CD4-positive, alpha-beta T cell treated with Interleukin-21 for 1 hour (primary cell): ENCODE data around the gene CCNT1.
"Not testable (repeated sequence)": the region's sequence is repeated elsewhere in the genome, so short reads cannot be mapped to it uniquely, and the experiment has no call there.

Experiments
- DNase-seq: peaks from one replicate; pipeline ENCODE4 v3.0.0-alpha.2; 2020

Gene CCNT1

GRCh38 chr12:48716493-48717251, at the start of gene CCNT1:
TSS of gene CCNT1 (minus strand) at chr12:48716707. CDS start at chr12:48716675, 32 bp downstream.
- DNase-seq: peak; percentile 99

- no peak for DNase-seq
Observed at GRCh38 chr12:48765753-48766162, 49.3 kb upstream of the CCNT1 start.

GRCh38 chr12:48764521-48764920, 48.0 kb upstream of the CCNT1 start:
- DNase-seq: no peak

GRCh38 chr12:48758737-48759136, 42.2 kb upstream of the CCNT1 start:
- no peak for DNase-seq

GRCh38 chr12:48758186-48758585, 41.7 kb upstream of the CCNT1 start:
- no peak for DNase-seq

GRCh38 chr12:48750769-48751356, 34.4 kb upstream of the CCNT1 start:
- no peak for DNase-seq

GRCh38 chr12:48750215-48750614, 33.7 kb upstream of the CCNT1 start:
- DNase-seq: no peak

- DNase-seq: no peak
Observed at GRCh38 chr12:48744251-48745008, 27.9 kb upstream of the CCNT1 start.

GRCh38 chr12:48739618-48740269, 23.2 kb upstream of the CCNT1 start:
- no peak for DNase-seq

GRCh38 chr12:48736456-48736855, 19.9 kb upstream of the CCNT1 start:
- DNase-seq: no peak

GRCh38 chr12:48728807-48729206, 12.3 kb upstream of the CCNT1 start:
- no peak for DNase-seq

GRCh38 chr12:48720737-48721136, 4.2 kb upstream of the CCNT1 start:
- not testable (repeated sequence) for DNase-seq

GRCh38 chr12:48720171-48720570, 3.7 kb upstream of the CCNT1 start:
- DNase-seq: not testable (repeated sequence)

- not testable (repeated sequence) for DNase-seq
Observed at GRCh38 chr12:48719002-48719401, 2.5 kb upstream of the CCNT1 start.

GRCh38 chr12:48717252-48717695, 767 bp upstream of the CCNT1 start:
- no peak for DNase-seq

GRCh38 chr12:48716168-48716492, 377 bp downstream of the CCNT1 start:
- no peak for DNase-seq

- no peak for DNase-seq
Observed at GRCh38 chr12:48712209-48712608, 4.3 kb downstream of the CCNT1 start.

- not testable (repeated sequence) for DNase-seq
Observed at GRCh38 chr12:48698822-48699221, 17.7 kb downstream of the CCNT1 start.

GRCh38 chr12:48696626-48697025, 19.9 kb downstream of the CCNT1 start:
- DNase-seq: no peak

GRCh38 chr12:48695859-48696258, 20.6 kb downstream of the CCNT1 start:
- DNase-seq: no peak

- DNase-seq: no peak
Observed at GRCh38 chr12:48694038-48694437, 22.5 kb downstream of the CCNT1 start.

- no peak for DNase-seq
Observed at GRCh38 chr12:48693572-48693971, 22.9 kb downstream of the CCNT1 start.

GRCh38 chr12:48691826-48692487, 24.6 kb downstream of the CCNT1 start:
- DNase-seq: no peak
